Astrocyte of the hippocampus (primary cell): ENCODE data around the gene L3MBTL4.
"Not testable (repeated sequence)": the region's sequence is repeated elsewhere in the genome, so short reads cannot be mapped to it uniquely, and the experiment has no call there.

Experiments
- DNase-seq: peaks from one replicate; pipeline ENCODE4 v3.0.0; 2011; ENCODE audit warnings: low read depth, low spot score

The L3MBTL4 gene

DNA sequence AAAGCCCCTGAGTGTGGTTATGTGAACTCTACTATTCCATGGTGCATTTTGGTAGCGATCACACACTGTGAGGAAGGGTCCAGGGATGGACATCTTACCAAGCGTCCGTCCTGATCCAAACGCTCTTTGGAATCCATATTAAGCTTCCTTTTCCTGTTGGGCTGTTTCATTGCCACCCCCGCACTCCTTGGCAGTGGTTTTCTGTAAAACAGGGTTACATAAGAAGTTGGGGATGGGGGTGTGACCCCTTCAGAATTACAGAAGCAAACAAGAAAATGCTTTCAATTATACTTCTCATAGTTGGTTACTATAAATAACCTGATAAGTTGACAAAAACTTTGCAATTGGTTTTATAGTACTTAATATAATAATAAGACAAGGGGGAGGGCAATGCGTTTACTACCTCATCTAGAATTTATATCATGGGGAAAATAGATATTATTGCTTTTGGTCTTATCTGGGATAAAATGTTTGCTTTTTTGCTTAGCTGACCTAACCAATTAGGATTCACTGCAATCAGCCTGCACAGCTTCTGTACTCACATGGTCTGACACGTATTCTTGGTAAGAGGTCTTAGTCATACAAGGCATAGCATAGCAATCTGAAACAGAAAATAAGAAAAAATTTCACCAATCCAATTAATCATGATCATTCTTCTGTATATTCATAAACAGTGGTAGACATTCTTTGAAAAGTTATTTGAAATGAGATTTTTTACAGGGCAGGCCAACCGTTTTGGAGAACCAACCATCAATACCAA, 103.1 kb downstream of the L3MBTL4 start:
- no peak for DNase-seq

DNA sequence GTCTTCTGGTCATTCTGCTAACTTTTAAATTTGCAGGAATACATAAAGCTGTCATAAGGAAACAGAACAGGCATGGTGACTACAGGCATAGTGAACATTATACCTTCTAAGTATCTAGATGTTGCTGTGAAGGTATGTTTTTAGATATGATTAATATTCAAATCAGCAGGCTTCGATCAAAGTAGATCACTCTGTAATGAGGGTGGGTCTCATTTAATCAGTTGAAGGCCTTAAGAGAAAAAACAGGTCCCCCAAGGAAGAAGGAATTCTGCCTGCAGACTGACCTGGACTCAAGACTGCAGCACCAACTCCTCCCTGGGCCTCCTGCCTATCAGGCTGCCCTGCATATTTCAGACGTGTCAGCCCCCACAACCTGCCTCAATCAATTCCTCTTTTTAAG, 104.0 kb downstream of the L3MBTL4 start:
- DNase-seq, result no peak

DNA sequence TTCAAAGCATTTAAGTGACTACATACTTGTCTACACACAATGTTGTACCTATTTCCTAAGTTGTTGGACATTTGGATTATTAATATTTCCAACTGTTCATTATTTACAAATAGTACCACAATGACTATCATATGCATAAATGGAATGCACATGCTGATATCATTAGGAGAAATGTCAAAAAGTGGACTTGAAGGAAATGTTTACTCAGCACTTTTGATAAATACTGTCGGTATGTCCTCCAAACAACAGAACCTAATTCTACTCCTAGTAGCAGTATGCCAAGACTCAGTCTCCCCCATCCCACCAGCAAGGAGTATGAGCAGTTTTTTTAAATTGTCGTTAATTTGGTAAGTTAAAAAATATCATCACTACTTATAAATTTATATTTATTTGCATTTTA, 116.8 kb downstream of the L3MBTL4 start:
- DNase-seq, result no peak

DNA sequence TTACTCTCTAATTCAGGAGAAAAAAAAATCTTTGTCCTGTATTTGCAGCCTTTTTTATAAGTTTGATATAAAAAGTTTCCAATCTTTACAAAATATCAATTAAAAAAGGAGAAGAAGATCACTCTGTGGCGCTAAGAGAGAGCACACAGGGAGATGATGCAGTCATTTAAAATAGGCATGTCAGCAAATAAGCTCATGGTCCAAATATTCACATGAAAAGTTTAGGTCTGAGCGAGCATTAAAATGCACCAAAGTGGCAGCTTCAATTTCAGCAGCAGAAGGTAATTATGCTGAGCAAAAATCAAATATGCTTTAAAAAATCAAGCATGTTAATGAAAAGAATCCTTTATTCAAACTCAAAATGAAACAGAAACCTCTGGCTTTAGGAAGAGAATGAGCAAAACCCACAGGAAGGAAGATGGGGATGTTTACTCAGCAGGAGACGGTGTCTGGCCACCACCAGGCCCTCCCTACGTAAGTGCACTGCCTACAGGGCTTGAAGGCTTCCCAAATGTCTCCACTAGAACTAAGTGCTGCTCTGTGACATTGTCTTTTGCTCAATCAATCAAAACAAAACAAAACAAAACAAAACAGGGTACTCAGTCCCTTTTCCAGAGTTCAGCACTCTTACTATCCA, 120.4 kb downstream of the L3MBTL4 start:
- no peak for DNase-seq

DNA sequence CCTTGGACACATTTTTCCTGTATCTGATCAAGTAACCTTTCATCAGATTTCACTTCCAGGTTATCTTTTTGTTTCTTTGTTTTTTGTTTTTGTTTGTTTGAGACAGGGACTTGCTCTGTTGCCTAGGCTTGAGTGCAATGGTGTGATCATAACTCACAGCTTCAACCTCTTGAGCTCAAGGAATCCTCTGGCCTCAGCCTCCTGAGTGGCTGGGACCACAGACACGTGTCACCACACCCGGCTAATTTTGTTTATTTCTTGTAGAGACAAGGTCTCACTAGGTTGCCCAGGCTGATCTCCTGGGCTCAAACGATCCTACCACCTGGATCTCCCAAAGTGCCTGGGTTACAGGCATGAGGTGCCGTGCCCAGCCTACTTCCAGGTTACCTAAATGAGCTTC, 124.9 kb downstream of the L3MBTL4 start:
- no peak for DNase-seq

DNA sequence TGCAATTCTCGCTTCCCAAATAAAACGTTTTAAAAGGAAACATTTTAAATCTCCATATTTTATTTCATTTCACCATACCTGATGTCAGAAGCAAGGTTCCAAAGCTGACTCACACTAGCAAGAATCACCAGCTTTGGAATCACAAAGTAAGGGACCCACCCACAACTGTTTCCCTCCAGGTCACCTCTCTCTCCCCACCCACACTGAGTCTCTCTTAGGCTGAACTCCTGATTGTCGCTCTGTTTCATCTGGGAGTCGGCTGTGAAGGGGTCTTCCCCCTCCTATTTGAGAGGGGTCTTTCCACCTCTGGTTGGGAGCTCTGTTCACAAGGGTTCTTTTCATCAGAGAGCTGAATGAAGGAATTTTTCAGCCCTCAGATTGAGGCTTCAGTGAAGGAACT, 128.1 kb downstream of the L3MBTL4 start:
- DNase-seq, result no peak

DNA sequence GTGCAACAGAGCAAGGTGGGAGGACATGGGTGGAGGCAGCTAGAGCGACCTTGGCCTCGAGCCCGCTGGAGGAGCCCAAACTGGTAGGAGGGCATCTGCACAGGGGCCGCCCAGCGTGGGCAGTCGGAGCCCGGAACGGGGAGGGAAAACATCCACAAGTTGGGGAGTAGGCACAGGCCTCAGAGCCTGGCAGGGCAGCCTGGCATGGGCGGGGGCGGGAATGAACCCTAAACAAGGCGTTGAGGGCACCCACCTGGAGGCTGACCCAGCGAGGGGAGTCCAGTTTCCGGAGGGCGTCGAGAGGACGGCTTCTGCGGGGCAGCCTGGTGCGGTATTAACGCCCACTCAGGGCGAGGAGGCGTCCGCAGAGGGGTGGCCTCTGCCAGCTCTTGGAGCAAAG, 129.9 kb downstream of the L3MBTL4 start:
- DNase-seq, result no peak

DNA sequence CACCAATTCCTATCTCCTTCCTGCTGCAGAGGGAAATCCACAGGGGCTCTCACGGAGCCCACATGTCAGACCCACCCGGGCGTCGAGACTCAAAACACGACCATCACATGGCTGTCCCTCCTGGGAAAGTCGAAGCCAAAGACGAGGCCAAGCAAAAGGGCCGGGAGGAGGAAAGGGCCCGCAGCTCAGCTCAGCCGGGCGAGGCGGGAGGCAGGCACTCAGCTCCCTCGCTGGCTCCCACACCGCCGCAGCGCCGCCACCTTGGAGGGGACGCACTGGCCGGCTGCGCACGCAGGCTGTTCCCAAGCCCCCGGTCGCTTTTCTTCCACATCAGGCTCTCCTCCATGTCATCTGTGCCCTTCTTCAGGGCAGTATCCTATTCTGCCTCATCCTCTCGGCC, 130.4 kb downstream of the L3MBTL4 start:
- no peak for DNase-seq

DNA sequence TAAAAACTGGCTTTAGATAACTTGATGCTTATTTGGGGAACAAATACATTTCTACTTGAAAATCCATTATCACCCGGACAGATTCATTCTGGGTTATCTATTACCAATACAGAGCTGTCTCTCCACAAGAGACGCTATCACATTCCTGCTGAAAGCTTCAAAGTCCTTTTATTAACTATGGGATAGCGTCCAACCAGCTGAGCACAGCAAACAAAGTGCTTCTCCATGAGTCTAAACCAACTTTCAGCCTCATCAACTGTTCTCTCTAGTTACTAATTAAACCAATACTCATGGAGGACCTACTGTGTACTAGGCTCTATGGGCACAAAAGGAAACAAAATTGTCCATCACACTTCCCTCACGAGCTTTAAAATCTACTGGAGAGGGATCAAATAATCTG, 132.8 kb downstream of the L3MBTL4 start:
- no peak for DNase-seq

DNA sequence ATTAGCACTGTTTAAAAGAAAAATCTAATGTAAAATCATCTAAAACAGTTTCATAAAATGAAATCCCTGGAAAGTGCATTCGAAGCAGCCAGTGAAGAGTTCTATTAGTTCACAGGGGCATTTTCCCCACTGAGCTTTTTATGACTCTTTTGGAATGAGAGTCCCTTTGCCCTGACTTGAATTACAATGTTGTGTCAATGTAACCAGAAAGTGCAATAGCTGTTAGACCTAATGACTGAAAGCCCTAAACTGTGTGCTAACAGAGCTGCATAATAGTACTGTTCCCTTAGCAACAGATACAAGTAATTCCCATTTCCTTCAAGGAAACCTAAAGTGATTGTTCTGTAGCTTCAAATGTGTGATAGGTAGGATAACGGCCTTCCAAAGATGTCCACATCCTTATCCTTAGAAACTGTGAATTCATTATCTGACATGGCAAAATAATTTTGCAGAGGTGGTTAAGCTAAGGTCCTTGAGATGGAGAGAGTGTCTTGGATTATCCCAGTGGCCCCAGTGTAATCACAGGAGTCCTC, 134.4 kb downstream of the L3MBTL4 start:
- no peak for DNase-seq

DNA sequence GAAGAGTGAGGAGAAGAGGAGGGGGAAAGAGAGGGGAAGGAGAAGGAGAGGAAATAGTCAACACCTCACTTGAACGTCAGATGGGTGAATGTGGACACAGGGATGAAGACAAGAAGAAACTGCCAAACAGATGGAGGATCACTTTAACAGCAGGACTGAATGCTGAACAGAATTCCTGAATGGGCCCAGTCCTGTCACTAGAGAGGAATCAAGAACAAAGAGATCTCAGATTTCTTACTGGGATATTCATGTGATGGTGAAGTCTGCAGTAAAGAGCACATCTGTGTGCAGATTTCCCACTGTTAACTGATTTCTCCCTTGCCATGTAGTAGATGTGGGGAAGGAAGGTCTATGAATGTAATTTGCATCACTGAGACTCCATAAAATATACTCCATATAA, 135.4 kb downstream of the L3MBTL4 start:
- no peak for DNase-seq

DNA sequence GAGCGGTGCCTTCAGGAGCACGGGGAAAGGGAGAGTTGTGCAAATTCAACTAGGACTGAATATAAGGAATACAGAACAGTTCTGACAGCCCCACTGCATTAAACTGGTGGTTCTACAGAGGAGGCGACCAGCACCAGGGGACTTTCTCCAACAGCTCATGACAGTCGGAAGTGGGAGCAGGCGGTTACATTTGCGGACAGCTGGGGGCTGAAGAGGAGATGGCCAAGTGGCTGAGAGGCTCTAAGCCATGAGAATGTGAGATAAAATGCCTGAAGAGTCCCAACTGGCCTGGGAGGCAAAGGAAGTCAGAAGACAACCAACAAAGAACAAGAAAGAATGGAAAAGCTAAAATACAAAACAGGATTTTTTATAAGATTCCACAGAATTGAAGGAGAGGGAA, 141.3 kb downstream of the L3MBTL4 start:
- no peak for DNase-seq

DNA sequence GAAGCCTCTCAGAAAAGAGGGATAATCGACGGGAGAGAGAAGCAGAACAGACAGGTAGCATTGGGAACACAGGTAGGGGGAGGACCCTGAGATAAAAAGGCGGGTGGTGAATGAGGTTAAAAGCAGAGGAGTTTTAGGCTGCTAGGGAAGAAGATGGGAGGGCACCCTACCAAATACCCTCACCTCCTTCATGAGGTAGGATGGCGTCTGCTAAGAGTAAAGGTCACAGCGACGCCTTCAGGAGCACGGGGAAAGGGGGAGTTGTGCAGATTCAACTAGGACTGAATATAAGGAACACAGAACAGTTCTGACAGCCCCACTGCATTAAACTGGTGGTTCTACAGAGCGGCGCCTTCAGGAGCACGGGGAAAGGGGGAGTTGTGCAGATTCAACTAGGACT, 142.6 kb downstream of the L3MBTL4 start:
- not testable (repeated sequence) for DNase-seq

DNA sequence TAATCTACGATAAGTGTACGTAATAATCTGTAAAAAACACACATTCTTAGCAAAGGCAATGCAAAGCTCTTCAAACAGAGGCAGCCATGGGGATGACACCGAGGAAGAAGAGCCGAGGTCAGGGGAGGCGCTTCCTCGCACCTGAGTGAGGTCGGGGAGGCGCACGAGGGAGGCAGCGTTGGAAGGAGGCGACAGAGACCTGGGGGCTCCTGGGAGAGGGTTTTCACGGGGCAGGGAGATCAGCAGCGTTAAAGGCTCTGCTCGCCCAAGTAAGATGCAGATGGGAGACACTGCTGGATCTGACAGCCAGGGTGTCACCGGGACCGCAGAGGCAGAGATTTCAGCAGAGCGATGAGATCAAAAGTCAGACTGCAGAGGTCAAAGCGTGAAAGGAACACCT, 143.1 kb downstream of the L3MBTL4 start:
- no peak for DNase-seq

DNA sequence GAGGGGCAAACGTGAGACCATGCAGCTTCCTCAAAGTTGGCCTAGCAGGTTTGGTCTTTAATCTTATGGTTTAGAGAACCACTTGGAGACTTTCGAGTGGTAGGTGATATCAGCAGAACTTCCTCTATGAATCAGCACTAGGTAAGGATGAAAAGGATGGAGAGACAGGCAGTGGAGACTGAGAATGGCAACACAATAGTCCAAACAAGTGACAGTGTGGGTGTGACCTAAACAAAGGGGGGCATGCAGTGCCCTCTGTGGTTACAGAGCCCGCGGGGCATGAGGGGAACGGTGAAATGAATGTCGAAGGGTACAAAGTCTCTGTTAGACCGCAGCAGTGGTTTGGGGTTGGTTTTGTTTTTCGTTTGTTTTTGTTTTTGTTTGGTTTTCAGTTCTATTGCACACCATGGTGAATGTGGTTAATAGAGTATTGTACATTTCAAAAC, 143.9 kb downstream of the L3MBTL4 start:
- no peak for DNase-seq

DNA sequence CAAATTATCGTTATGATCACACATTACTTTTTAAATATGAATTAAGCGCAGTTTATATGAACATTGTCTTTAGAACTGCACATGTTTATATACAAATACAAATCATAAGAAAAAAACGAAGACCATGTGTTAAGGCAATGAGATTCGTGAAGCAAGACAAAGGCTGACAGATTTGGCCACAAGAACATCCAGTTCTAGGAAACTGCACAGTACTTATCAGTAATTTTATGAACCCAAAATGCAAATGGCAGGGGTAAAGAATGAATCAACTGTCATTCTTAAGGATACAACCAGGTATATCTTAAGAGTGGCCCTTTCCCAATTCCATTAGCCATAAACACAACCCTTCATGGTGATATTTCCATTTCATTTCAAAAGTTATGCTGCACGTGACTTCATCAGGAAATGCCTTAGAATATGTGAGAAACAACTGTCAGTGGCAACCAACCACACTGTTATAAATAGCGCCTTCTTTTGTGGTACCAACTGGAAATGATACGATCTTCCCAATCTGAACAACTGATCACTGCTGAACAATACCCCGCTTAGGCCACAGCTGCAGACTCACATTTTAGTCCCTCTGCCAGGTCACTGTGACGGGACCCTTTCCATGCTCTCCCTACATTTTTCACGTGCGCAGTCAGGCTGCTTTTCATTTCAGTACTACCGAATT, 144.9 kb downstream of the L3MBTL4 start:
- no peak for DNase-seq

DNA sequence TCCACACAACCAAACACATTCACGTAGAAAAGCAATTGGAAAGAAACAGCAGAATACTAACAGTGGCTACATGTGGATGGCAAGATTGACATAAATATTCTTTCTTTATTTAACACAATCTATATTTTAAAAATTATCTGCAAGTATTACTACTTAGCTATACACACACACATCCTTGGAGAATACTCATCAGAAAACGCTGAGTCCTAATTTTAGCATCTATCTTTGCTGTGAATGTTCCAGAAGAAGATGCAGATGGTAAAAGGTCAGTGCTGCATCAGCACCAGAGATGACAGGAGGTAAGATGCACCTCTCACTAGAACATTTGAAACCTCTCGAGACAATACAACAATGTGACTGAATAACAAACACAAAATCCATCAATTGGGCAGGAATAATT, 148.5 kb downstream of the L3MBTL4 start:
- DNase-seq, result no peak

DNA sequence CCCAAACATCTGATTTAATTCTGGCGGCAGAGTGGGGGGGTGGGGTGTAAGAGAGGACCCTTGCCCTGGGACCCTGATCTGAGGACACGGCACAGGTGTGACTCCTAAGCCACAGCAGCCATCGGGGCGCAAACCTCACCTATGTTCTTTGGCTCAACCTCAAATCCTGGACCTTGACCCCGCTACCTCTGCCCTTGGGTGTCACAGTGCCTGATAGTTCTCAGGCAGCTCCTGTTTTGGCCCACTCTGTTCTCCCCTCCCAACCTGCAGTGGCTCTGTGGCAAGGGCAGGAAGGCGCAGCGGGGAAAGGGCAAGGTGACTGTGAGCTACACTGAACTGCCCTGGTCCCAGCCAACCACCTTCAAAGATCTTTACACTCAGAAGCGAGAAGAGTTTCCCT, 152.8 kb downstream of the L3MBTL4 start:
- no peak for DNase-seq

DNA sequence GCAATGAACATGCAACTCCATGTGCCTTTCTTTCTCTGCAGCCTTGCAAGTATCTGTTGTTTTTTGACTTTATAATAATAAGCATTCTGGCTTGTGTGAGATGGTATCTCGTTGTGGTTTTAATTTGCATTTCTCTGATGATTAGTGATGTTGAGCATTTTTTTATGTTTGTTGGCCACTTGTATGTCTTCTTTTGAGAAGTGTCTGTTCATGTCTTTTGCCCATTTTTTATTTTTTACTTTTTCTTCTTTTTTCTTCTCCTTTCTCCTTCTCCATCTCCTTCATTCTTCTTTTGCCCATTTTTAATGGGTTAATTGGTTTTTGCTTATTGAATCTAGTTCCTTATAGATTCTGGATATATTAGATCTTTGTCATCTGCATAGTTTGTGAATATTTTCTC, 155.4 kb downstream of the L3MBTL4 start:
- not testable (repeated sequence) for DNase-seq

DNA sequence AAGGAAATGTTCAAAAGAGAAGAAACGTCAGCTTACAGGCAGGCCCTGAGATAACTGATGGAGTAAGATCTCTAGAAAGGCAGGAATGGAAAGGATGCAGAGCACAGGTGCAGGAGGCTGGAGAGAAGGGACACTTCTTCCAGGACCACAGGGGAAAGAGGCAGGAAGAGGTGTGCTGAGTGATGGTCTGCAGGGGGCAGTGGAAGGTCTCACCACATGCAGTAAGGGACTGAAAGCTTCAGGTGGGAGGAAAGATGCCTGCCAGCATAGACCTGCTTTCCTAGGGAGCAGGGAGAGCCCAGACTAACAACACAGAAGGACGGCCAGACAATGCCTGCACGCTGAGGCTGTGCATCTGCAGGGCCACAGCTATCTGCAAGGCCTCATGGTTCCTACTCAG, 156.8 kb downstream of the L3MBTL4 start:
- no peak for DNase-seq

DNA sequence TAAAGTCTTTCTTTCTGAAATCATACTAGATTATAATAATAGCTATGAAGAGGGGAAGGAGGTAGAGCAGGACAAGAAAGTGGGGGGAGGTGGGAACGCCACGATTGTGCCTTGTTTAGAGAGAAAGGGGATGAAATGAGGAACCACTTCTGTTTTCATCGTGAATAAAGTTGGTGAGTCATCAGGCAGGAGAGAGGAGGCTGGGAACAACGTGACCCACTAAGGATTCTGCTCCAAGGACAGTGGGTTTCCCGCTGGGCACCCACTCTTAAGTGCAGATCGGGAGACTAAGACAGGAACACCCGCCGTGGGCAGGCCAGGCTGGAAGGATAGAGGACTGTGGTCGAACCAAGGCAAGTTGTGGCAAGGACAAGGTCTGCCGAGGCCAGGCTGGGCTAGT, 158.2 kb downstream of the L3MBTL4 start:
- no peak for DNase-seq

DNA sequence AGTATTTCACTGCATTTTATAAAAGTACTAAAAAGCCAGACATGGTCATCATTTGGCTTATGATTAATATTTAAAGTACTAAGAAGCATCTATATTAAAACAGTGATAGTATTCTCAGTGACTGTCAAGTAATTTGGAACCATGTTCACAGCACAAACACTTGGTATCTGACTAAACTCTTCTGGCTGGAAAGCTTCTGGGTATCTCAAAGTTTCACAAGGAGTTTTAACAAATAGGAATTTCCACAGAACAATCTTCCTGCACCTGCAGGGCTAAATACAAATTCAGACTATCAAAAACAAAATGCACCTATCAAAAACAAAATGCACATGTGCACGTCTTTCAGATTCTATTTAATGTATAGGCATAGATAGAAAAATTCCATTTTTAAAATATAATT, 158.8 kb downstream of the L3MBTL4 start:
- no peak for DNase-seq
